ENCODE results near the gene RNF135.
"Not testable (repeated sequence)": the region's sequence is repeated elsewhere in the genome, so short reads cannot be mapped to it uniquely, and the experiment has no call there.

Gene RNF135

GRCh38 chr17:30931582-30931981, 39.3 kb upstream of the RNF135 start:
- not testable (repeated sequence) for H3K36me3 ChIP-seq (ENCODE audit: control insufficient read depth, insufficient read depth, low read length); H3K4me1 ChIP-seq (ENCODE audit: control insufficient read depth, insufficient read depth, low read length); H3K9me3 ChIP-seq (ENCODE audit: control insufficient read depth, insufficient read depth, low read length); H3K27me3 ChIP-seq (ENCODE audit: control insufficient read depth, insufficient read depth, low read length); H3K4me3 ChIP-seq (ENCODE audit: low read length); H3K27ac ChIP-seq (ENCODE audit: low read length); DNase-seq (ENCODE audit: low read depth, low spot score)
- no CpG with 5 or more reads among the region's 8 CpGs for WGBS (ENCODE audit: insufficient coverage, insufficient read length)

DNA sequence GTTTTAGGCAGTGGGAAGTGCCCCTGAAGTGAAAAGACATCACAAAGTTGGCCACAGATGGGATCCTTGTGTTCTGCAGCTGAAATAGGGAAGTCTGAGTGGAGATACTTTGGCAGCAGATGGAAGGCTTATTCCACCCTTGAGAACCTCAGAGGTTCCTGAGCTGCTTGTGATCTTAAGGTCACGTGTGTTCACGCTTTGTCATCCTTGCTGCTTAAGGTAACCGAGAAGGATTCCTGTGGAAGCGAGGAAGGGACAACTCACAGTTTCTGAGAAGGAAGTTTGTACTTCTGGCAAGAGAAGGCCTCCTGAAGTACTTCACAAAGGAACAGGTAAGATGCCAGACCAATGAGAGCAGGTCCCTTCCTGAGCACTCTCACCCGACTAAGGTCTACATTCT, 36.9 kb upstream of the RNF135 start:
- H3K4me3 ChIP-seq (ENCODE audit: low read length): no peak overlapping the region
- no CpG with 5 or more reads among the region's 5 CpGs for WGBS (ENCODE audit: insufficient coverage, insufficient read length)
- H3K36me3 ChIP-seq (ENCODE audit: control insufficient read depth, insufficient read depth, low read length): no peaks in the 10 kb centered on the region; the same call in 1 of the 2 replicates
- H3K4me1 ChIP-seq (ENCODE audit: control insufficient read depth, insufficient read depth, low read length): no peaks in the 10 kb centered on the region
- H3K9me3 ChIP-seq (ENCODE audit: control insufficient read depth, insufficient read depth, low read length): no peaks in the 10 kb centered on the region
- H3K27me3 ChIP-seq (ENCODE audit: control insufficient read depth, insufficient read depth, low read length): no peaks in the 10 kb centered on the region
- no peak overlapping the region for H3K27ac ChIP-seq (ENCODE audit: low read length)
- DNase-seq (ENCODE audit: low read depth, low spot score): no peak

DNA sequence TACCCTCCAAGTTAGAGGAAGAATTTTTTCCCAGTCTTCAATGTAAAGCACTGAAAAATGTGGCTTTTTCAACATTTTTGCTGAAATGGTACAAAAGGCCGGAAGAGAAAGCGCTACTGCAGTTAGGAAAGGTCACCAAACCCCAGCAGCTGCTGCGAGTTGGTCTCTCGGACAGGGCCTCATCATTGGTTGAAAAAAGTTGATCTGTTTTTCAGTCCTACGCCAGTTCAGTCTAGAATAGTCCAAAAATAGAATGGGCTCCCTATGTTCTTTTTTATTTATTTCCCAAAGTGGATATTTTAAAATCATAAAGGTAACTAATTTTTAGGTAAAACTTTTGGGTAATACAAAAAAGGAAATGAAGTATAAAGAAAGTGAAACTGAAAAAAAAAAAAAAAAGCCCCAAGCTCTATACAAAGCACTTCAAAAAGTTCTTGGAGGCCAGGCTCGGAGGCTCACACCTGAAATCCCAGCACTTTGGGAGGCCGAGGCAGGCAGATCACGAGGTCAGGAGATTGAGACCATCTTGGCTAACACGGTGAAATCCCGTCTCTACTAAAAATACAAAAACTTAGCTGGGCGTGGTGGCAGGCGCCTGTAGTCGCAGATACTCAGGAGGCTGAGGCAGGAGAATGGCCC, 31.7 kb upstream of the RNF135 start:
- Histone ChIP-seq H3K4me3 (ENCODE audit: low read length) (no peak overlapping the region), H3K4me1 (ENCODE audit: control insufficient read depth, insufficient read depth, low read length) (no peaks in the 10 kb centered on the region), H3K36me3 (ENCODE audit: control insufficient read depth, insufficient read depth, low read length) (no peaks in the 10 kb centered on the region), H3K27me3 (ENCODE audit: control insufficient read depth, insufficient read depth, low read length) (no peaks in the 10 kb centered on the region), H3K9me3 (ENCODE audit: control insufficient read depth, insufficient read depth, low read length) (no peaks in the 10 kb centered on the region), H3K27ac (ENCODE audit: low read length) (no peak overlapping the region)
- no CpG with 5 or more reads among the region's 13 CpGs for WGBS (ENCODE audit: insufficient coverage, insufficient read length)
- no peak for DNase-seq (ENCODE audit: low read depth, low spot score)

GRCh38 chr17:30942308-30943079, 28.3 kb upstream of the RNF135 start:
- no peaks in the 10 kb centered on the region for H3K36me3 ChIP-seq (ENCODE audit: control insufficient read depth, insufficient read depth, low read length)
- no peak overlapping the region for H3K27ac ChIP-seq (ENCODE audit: low read length)
- H3K9me3 ChIP-seq (ENCODE audit: control insufficient read depth, insufficient read depth, low read length): no peaks in the 10 kb centered on the region
- no peaks in the 10 kb centered on the region for H3K4me1 ChIP-seq (ENCODE audit: control insufficient read depth, insufficient read depth, low read length)
- H3K4me3 ChIP-seq (ENCODE audit: low read length): no peak overlapping the region
- no peak for DNase-seq (ENCODE audit: low read depth, low spot score)
- H3K27me3 ChIP-seq (ENCODE audit: control insufficient read depth, insufficient read depth, low read length): no peaks in the 10 kb centered on the region
- no CpG with 5 or more reads among the region's 4 CpGs for WGBS (ENCODE audit: insufficient coverage, insufficient read length)

DNA sequence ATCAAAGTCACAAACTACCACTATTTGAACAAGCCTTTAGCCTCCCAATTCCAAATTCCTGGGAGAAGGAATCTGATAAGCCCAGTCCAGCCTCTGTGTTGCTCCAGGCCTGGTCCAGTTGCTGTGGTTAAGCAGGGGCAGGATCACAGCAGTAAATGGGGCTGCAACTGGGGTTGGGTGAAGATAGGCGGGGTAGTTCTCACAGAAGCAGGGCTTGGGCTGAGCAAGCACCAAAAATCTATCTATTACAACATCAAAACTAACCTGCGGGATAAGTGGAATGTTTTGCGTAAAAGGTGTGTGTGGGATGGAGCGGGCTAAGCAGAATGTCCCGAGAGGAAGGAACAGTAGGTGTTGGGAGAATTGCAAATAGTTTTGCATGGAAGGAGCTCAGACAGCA, 23.0 kb upstream of the RNF135 start:
- Histone ChIP-seq H3K27ac (ENCODE audit: low read length) (no peak overlapping the region), H3K36me3 (ENCODE audit: control insufficient read depth, insufficient read depth, low read length) (no peaks in the 10 kb centered on the region), H3K9me3 (ENCODE audit: control insufficient read depth, insufficient read depth, low read length) (no peaks in the 10 kb centered on the region), H3K27me3 (ENCODE audit: control insufficient read depth, insufficient read depth, low read length) (no peaks in the 10 kb centered on the region), H3K4me1 (ENCODE audit: control insufficient read depth, insufficient read depth, low read length) (no peaks in the 10 kb centered on the region), H3K4me3 (ENCODE audit: low read length) (no peak overlapping the region)
- no peak for DNase-seq (ENCODE audit: low read depth, low spot score)
- 100% methylated on average over 3 of the region's 5 CpGs for WGBS (ENCODE audit: insufficient coverage, insufficient read length)

- H3K27me3 ChIP-seq (ENCODE audit: control insufficient read depth, insufficient read depth, low read length): no peaks in the 10 kb centered on the region
- no peaks in the 10 kb centered on the region for H3K4me1 ChIP-seq (ENCODE audit: control insufficient read depth, insufficient read depth, low read length)
- H3K36me3 ChIP-seq (ENCODE audit: control insufficient read depth, insufficient read depth, low read length): no peaks in the 10 kb centered on the region
- H3K27ac ChIP-seq (ENCODE audit: low read length): no peak overlapping the region
- H3K9me3 ChIP-seq (ENCODE audit: control insufficient read depth, insufficient read depth, low read length): no peaks in the 10 kb centered on the region
- H3K4me3 ChIP-seq (ENCODE audit: low read length): no peak overlapping the region
- no peak for DNase-seq (ENCODE audit: low read depth, low spot score)
- no CpG with 5 or more reads among the region's 5 CpGs for WGBS (ENCODE audit: insufficient coverage, insufficient read length)
Measured at GRCh38 chr17:30950189-30950588, 20.6 kb upstream of the RNF135 start.

GRCh38 chr17:30950669-30951399, 20.0 kb upstream of the RNF135 start:
- H3K9me3 ChIP-seq (ENCODE audit: control insufficient read depth, insufficient read depth, low read length): no peaks in the 10 kb centered on the region
- H3K36me3 ChIP-seq (ENCODE audit: control insufficient read depth, insufficient read depth, low read length): no peaks in the 10 kb centered on the region
- no peak for DNase-seq (ENCODE audit: low read depth, low spot score)
- no peaks in the 10 kb centered on the region for H3K4me1 ChIP-seq (ENCODE audit: control insufficient read depth, insufficient read depth, low read length)
- no peak overlapping the region for H3K4me3 ChIP-seq (ENCODE audit: low read length)
- no peaks in the 10 kb centered on the region for H3K27me3 ChIP-seq (ENCODE audit: control insufficient read depth, insufficient read depth, low read length)
- no peak overlapping the region for H3K27ac ChIP-seq (ENCODE audit: low read length)
- no CpG with 5 or more reads among the region's 9 CpGs for WGBS (ENCODE audit: insufficient coverage, insufficient read length)

GRCh38 chr17:30952638-30953393, 18.0 kb upstream of the RNF135 start:
- H3K9me3 ChIP-seq (ENCODE audit: control insufficient read depth, insufficient read depth, low read length): no peaks in the 10 kb centered on the region
- H3K36me3 ChIP-seq (ENCODE audit: control insufficient read depth, insufficient read depth, low read length): no peaks in the 10 kb centered on the region
- WGBS (ENCODE audit: insufficient coverage, insufficient read length): no CpG with 5 or more reads among the region's 9 CpGs
- H3K27me3 ChIP-seq (ENCODE audit: control insufficient read depth, insufficient read depth, low read length): no peaks in the 10 kb centered on the region
- no peak overlapping the region for H3K4me3 ChIP-seq (ENCODE audit: low read length)
- no peak for DNase-seq (ENCODE audit: low read depth, low spot score)
- H3K27ac ChIP-seq (ENCODE audit: low read length): no peak overlapping the region
- H3K4me1 ChIP-seq (ENCODE audit: control insufficient read depth, insufficient read depth, low read length): no peaks in the 10 kb centered on the region

GRCh38 chr17:30954046-30954830, 16.6 kb upstream of the RNF135 start:
- H3K27ac ChIP-seq (ENCODE audit: low read length): no peak overlapping the region
- no CpG with 5 or more reads among the region's 6 CpGs for WGBS (ENCODE audit: insufficient coverage, insufficient read length)
- H3K4me1 ChIP-seq (ENCODE audit: control insufficient read depth, insufficient read depth, low read length): no peaks in the 10 kb centered on the region
- no peaks in the 10 kb centered on the region for H3K36me3 ChIP-seq (ENCODE audit: control insufficient read depth, insufficient read depth, low read length)
- DNase-seq (ENCODE audit: low read depth, low spot score): no peak
- no peaks in the 10 kb centered on the region for H3K9me3 ChIP-seq (ENCODE audit: control insufficient read depth, insufficient read depth, low read length)
- H3K4me3 ChIP-seq (ENCODE audit: low read length): no peak overlapping the region
- no peaks in the 10 kb centered on the region for H3K27me3 ChIP-seq (ENCODE audit: control insufficient read depth, insufficient read depth, low read length)
